Ramos (cell line): Measurements from ENCODE around the gene PAXX.

ENCODE experiments used
- in situ Hi-C: fragments of 300-500 bp; cut with MboI; formaldehyde crosslinking; loops from one replicate; pipeline ENCODE4 v1.14.3; 2022; ENCODE audit warnings: low sequenced_read_pairs; ENCODE audit not compliant: unreplicated experiment

The PAXX gene

GRCh38 chr9:136991993-136992818, at the start of gene PAXX:
PAXX (plus strand) TSS chr9:136992422; CDS start chr9:136992444, 22 bp downstream.
- in situ Hi-C loops, result no loop called here

DNA sequence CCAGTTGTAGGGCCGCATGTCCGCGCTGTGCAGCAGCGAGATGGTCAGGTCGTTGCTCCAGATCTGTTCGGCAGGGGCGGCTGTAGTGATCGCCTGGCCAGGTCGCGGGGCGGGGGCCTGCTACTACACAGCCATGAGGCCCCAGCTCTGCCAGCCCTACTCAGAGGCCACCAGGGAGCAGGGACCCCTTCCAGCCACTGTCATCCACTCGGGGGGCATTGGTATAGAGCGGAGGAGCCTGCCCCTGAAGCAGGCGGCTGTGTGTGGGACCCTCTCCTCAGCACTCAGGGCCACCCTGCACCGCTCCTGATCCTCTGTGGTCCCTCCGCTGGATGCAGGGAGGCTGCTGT, 49.4 kb upstream of the PAXX start:
- in situ Hi-C loops, result no loop called here

DNA sequence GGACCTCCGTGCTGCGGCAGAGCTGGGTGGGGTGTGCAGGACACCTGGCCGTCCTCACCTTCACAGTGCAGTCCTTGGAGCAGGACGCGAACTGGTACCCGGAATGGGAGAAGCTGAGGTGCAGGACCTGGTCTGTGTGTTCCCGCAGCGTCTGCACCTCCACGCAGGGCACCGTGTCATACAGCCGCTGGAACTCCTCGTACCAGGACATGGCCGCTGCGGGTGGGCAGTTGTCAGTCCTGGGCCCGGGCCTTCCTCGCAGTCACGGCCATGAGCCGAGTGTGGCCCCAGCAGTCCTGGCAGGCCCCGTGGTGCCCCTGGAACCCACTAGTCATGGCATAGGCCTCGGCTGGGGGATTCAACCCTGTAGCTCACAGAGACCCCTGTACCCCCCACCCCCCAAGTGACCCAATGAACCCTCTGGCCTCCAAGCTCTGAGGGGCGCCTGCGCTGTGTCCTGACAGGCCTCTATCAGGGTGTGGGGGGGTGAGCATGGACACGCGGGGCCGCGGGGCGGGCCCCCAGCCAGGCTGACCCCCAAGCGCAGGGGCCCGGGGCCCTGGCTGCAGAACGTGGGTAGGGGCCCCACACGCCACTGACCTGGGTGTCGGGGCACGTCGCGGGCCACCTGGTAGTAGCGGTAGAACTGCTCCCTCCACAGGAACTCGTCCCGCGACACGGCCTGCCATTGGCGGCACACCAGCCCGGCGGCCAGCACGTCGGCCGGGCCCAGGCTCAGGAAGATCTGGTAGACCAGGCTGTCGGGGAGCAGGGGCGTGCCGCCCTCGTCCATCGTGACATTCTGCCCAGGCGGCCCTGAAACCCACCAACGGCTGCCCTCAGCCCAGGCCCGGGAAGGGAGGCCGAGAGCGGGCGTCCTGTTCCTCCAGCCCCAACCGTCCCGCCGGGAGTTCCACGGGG, 48.7 kb upstream of the PAXX start:
- in situ Hi-C loops, result no loop called here

DNA sequence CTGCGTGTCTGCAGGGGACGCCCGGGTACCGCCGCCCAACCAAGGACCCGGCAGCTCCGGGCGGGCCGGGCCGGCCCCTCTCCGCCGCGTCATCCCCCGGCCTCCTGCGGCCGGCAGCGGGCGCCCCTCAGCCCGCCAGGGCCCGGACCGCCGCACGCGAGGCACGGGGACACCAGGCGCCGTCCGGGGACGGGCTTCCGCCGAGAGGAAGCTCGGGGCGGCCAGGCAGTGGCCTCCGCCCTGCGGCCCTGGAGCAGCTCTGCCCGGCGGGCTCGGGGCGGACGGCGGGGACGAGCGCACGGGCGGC, 48.1 kb upstream of the PAXX start:
- in situ Hi-C loops, result no loop called here

DNA sequence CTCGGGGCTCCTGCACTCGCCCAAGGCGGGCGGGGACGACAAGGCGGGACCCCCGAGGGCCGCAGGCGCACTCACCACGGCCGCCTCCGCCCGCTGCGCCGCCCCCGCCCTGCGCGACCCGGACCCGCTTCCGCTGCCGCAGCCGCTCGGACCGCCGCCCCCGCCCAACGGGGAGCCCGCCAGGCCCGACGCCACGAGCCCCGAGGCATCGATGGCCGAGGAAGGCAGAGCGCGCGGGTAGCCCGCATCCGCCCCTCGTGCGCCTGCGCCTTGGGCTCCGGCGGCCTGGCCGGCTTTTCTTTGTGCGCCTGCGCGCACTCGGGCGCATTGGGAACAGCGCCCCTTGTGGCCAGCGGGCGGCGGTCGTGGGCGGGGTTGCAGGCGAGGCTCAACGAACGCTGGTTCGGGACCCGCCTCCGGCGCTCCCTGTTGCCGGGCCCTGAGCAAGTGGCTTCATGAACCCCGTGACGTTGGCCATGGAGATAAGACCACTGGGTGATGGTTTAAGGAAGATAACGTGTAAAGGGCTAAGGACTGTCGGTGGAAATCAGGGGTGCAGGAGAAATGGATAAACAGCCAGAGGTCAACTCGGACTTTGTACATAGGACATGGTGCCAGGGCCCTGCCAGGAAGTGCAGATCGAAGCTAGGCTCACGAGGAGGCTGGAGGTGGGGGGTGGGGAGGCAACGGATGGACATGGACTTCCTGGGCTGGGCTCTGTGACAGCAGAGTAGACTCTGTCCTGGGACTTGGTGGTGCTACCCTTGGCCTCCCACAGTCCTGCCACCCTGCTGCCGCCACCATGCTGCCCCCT, 47.5 kb upstream of the PAXX start, which contains the start of the genes C8G and FBXW5:
C8G (plus strand) TSS at position 725 of the 814 bp plus-strand sequence; CDS start at position 803, 78 bp downstream.
FBXW5 (minus strand) TSS at position 220 of the 814 bp plus-strand sequence. CDS start 655 bp downstream, outside the sequence.
- in situ Hi-C loops, result no loop called here

DNA sequence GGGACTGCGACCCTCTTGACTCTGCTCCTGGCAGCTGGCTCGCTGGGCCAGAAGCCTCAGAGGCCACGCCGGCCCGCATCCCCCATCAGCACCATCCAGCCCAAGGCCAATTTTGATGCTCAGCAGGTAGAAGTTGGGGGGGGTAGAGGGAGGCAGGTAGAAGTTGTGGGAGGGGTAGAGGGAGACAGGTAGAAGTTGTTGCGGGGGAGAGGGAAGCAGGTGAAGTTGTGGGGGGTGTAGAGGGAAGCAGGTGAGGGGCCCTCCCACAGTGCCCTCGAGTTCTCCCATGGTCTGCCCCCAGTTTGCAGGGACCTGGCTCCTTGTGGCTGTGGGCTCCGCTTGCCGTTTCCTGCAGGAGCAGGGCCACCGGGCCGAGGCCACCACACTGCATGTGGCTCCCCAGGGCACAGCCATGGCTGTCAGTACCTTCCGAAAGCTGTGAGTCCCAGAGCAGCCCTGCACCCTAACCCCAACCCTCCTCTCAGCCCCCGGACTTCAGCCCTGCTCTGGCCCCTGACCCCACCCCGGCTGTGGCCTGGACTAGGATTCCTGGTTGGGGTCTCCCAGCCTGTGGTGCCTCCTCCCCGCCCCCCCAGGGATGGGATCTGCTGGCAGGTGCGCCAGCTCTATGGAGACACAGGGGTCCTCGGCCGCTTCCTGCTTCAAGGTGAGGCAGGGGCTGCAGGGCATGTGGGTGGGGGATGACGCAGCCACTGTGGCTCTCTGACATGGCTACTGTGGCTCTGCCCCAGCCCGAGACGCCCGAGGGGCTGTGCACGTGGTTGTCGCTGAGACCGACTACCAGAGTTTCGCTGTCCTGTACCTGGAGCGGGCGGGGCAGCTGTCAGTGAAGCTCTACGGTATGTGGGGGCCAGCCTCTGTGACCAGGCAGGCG, 46.6 kb upstream of the PAXX start:
- in situ Hi-C loops, result no loop called here

DNA sequence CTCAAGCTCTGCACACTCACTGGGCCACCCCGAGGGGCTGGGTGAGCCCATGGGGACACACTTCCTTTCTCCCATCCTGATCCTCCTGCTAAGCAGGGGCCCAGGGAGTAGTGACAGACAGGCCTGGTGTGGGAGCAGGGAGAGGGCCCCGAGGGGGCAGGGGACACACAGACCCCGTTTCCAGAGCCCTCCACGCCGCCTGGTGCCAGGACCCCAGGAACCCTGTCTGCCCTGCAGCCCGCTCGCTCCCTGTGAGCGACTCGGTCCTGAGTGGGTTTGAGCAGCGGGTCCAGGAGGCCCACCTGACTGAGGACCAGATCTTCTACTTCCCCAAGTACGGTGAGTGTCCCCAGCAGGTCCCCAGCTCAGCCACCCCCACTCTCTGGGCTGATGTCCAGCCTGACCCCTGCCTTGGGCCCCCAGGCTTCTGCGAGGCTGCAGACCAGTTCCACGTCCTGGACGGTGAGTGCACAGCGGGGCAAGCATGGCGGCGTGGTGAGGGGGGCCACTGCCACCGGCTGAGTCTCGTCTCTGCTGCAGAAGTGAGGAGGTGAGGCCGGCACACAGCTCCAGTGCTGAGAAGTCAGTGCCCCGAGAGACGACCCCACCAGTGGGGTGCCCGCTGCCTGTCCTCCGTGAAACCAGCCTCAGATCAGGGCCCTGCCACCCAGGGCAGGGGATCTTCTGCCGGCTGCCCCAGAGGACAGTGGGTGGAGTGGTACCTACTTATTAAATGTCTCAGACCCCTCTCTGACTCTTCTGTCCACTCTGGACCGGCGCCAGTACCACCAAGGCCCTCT, 45.8 kb upstream of the PAXX start:
- in situ Hi-C loops, result no loop called here

DNA sequence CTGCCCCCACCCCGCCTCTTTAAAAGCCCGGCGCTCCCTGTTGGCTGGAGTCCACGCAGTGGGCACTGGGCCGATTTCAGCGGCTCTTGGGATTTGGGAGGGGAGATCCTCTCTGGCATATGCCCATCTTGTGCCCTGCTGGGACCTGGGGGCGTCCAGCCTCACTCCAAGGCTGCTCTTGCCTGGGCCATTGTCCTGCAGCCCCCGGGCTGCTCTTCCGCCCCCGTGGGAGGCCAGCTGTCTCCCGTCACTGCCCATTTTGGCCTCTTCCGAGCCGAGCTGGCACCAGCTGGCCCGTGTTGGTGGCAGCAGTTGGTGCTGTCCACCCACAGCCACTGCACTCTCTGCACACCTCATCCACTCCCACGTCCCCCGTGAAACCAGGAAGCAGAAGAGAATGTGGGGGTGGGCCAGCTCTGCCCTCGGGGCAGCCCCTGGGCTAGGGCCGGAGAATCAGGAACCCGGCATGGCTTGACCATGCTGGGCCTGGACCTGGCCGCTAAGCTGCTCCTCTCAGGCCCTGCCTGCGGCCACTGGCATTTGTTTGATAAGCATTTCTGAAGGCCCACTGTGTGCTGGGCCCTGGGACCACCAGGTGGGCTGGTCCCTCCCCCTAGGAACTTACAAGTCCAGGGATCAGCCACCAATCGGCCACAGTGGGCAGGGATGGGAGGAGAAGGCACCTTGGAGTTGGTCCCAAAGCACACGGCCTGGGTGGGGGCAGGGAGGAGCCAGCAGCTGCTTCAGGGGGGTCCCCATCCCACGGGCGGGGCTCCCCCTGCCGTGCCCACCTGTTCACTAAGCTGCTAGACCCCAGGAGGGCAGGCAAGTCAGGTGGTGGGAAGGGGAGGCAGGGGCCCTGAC, 45.0 kb upstream of the PAXX start:
- in situ Hi-C loops, result no loop called here

- in situ Hi-C loops, result no loop called here
Measured at GRCh38 chr9:136947955-136948510, 44.2 kb upstream of the PAXX start.

- in situ Hi-C loops, result no loop called here
Measured at GRCh38 chr9:136949239-136949816, 42.9 kb upstream of the PAXX start.

- in situ Hi-C loops, result loop anchor here (5.0 kb wide), 1 partner anchor 77 kb away; the partner anchor contains the start of gene ABCA2
Measured at GRCh38 chr9:136949817-136950655, 42.2 kb upstream of the PAXX start.

- in situ Hi-C loops, result loop anchor here (5.0 kb wide), 1 partner anchor 77 kb away; the partner anchor contains the start of gene ABCA2
Measured at GRCh38 chr9:136950656-136951276, 41.5 kb upstream of the PAXX start.

GRCh38 chr9:136951541-136952320, 40.5 kb upstream of the PAXX start, which contains the start of gene LCN12:
LCN12 (plus strand) TSS chr9:136952273; CDS start chr9:136952328, 55 bp downstream.
- in situ Hi-C loops, result loop anchor here (5.0 kb wide), 1 partner anchor 76 kb away; the partner anchor contains the start of gene ABCA2

- in situ Hi-C loops, result loop anchor here (5.0 kb wide), 1 partner anchor 75 kb away; the partner anchor contains the start of gene ABCA2
Measured at GRCh38 chr9:136952321-136952850, 39.8 kb upstream of the PAXX start.
